MCF 10A (cell line): ENCODE data around the gene SYF2. TPM values are rescaled to one million over a fixed set of nuclear protein-coding genes. Genes with fewer than 3 reads are reported as not detected.
"Not testable (repeated sequence)": the region's sequence is repeated elsewhere in the genome, so short reads cannot be mapped to it uniquely, and the experiment has no call there.

Experiments used
- BruUV-seq: library from RNA; stranded (reverse); fragments of 400-500 nt; replicated peaks from 2 replicates; lab custom pipeline; 2021; lab: Mats Ljungman, UMichigan
- CTCF ChIA-PET: fragments of 300-600 bp; sonication (Branson Sonifier 250); formaldehyde crosslinking; extraction: SDS; loops from one replicate; lab custom pipeline; 2021; ENCODE audit warnings: antibody characterized with exemption, inconsistent platforms; lab: Yijun Ruan, JAX
- POLR2A ChIA-PET: fragments of 300-600, 350-650 bp; sonication (Branson Sonifier 250); formaldehyde crosslinking; extraction: SDS; loops from one replicate; lab custom pipeline; 2020; ENCODE audit warnings: antibody characterized with exemption, inconsistent platforms; lab: Yijun Ruan, JAX
- DNase-seq: peaks from one replicate; pipeline ENCODE4 v3.0.0-alpha.2; 2018; ENCODE audit not compliant: unreplicated experiment
- H3K27ac Mint-ChIP-seq: one replicate; pipeline ENCODE4 v1.8.0; 2022; ENCODE audit warnings: mild to moderate bottlenecking, low read depth, mixed read lengths; ENCODE audit not compliant: unreplicated experiment
- H3K27me3 Mint-ChIP-seq: one replicate; pipeline ENCODE4 v1.8.0; 2022; ENCODE audit warnings: mixed read lengths; ENCODE audit not compliant: insufficient read depth, unreplicated experiment
- H3K36me3 Mint-ChIP-seq: one replicate; pipeline ENCODE4 v1.8.0; 2022; ENCODE audit warnings: mild to moderate bottlenecking, moderate library complexity, mixed read lengths; ENCODE audit not compliant: insufficient read depth, unreplicated experiment
- H3K4me1 Mint-ChIP-seq: one replicate; pipeline ENCODE4 v1.8.0; 2022; ENCODE audit warnings: mixed read lengths; ENCODE audit not compliant: insufficient read depth, unreplicated experiment
- H3K4me3 Mint-ChIP-seq: one replicate; pipeline ENCODE4 v1.8.0; 2022; ENCODE audit warnings: mild to moderate bottlenecking, moderate library complexity, mixed read lengths; ENCODE audit not compliant: unreplicated experiment
- H3K9me3 Mint-ChIP-seq: one replicate; pipeline ENCODE4 v1.8.0; 2022; ENCODE audit warnings: mixed read lengths; ENCODE audit not compliant: unreplicated experiment
- CTCF ChIP-seq: fragments of 200-600 bp; IDR thresholded peaks from one replicate; pipeline ENCODE4 v1.8.0; 2022; ENCODE audit warnings: antibody characterized with exemption, mild to moderate bottlenecking; ENCODE audit not compliant: unreplicated experiment
- intact Hi-C: fragments of 100-400 bp; cut with micrococcal nuclease; formaldehyde crosslinking; loops from 2 replicates; pipeline ENCODE4 v1.14.1; 2022
- total RNA-seq: library from RNA; stranded (reverse); gene quantifications from 2 replicates; pipeline ENCODE4 v1.2.3, GENCODE V29; 2022

Gene SYF2
- total RNA-seq, 1 experiment from 2014 or later, result 43.0 TPM

GRCh38 chr1:25267288-25268142, 35.2 kb upstream of the SYF2 start:
- BruUV-seq, result TSS peak; percentile 48

GRCh38 chr1:25266554-25267287, 34.4 kb upstream of the SYF2 start:
- not testable (repeated sequence) for BruUV-seq, H3K36me3 Mint-ChIP-seq, H3K27me3 Mint-ChIP-seq

More at GRCh38 chr1:25267288-25268142, 35.2 kb upstream of the SYF2 start:
- CTCF ChIA-PET, H3K36me3 Mint-ChIP-seq, H3K4me1 Mint-ChIP-seq, H3K9me3 Mint-ChIP-seq, H3K27me3 Mint-ChIP-seq, DNase-seq, POLR2A ChIA-PET, H3K4me3 Mint-ChIP-seq, H3K27ac Mint-ChIP-seq, intact Hi-C loops: not testable (repeated sequence)

GRCh38 chr1:25260336-25260735, 28.0 kb upstream of the SYF2 start:
- H3K27me3 Mint-ChIP-seq, H3K4me1 Mint-ChIP-seq, H3K4me3 Mint-ChIP-seq, BruUV-seq, intact Hi-C loops, DNase-seq, H3K36me3 Mint-ChIP-seq, H3K9me3 Mint-ChIP-seq: not testable (repeated sequence)
- POLR2A ChIA-PET, result interaction anchor here (1.1 to 1.9 kb wide), 2 partner anchors 13 to 171 kb away, joined by 4 to 6 read pairs; partner anchors contain the start of gene RSRP1
- CTCF ChIA-PET, result interaction anchor here (0.8 kb wide), 1 partner anchor 893 kb away, joined by 3 read pairs; no protein-coding TSS in a partner anchor
- H3K27ac Mint-ChIP-seq, result peak overlapping the region; percentile 27

More at GRCh38 chr1:25266554-25267287, 34.4 kb upstream of the SYF2 start:
- intact Hi-C loops, CTCF ChIA-PET, DNase-seq, H3K9me3 Mint-ChIP-seq, H3K4me1 Mint-ChIP-seq, H3K27ac Mint-ChIP-seq, POLR2A ChIA-PET, H3K4me3 Mint-ChIP-seq: not testable (repeated sequence)

GRCh38 chr1:25259813-25260212, 27.5 kb upstream of the SYF2 start:
- intact Hi-C loops, H3K4me3 Mint-ChIP-seq, BruUV-seq, H3K36me3 Mint-ChIP-seq, H3K27me3 Mint-ChIP-seq, H3K4me1 Mint-ChIP-seq, H3K9me3 Mint-ChIP-seq: not testable (repeated sequence)
- TF ChIP-seq CTCF, result peak; percentile 41
- ChIA-PET POLR2A (interaction anchor here (1.1 to 1.9 kb wide), 2 partner anchors 12 to 172 kb away, joined by 4 to 6 read pairs; partner anchors contain the start of gene RSRP1), CTCF (interaction anchor here (0.8 kb wide), 1 partner anchor 893 kb away, joined by 3 read pairs; no protein-coding TSS in a partner anchor)
- H3K27ac Mint-ChIP-seq, result peak overlapping the region; percentile 27
- DNase-seq, result peak; percentile 51

GRCh38 chr1:25257196-25257595, 24.9 kb upstream of the SYF2 start:
- Mint-ChIP-seq H3K9me3 (no peaks in the 10 kb centered on the region), H3K4me3 (no peak overlapping the region), H3K4me1 (peaks cover 9% of the 10 kb centered on the region), H3K36me3 (no peaks in the 10 kb centered on the region), H3K27ac (no peak overlapping the region), H3K27me3 (no peaks in the 10 kb centered on the region)
- no TSS peak for BruUV-seq
- TF ChIP-seq CTCF, result no peak
- intact Hi-C loops, result no loop called here
- ChIA-PET CTCF (interaction anchor here (0.6 kb wide), 1 partner anchor 9 kb away, joined by 3 read pairs; no protein-coding TSS in a partner anchor), POLR2A (interaction anchor here (1.1 kb wide), 1 partner anchor 10 kb away, joined by 5 read pairs; the partner anchor contains the start of gene RSRP1)
- no peak for DNase-seq
